HG03354 (cell line): ENCODE data around the gene YPEL5.

ENCODE experiments used
- ATAC-seq: cut with Tn5 transposase; IDR thresholded peaks from one replicate; pipeline ENCODE4 v1.9.1; 2021; ENCODE audit warnings: mild to moderate bottlenecking; ENCODE audit not compliant: unreplicated experiment, poor library complexity, severe bottlenecking

YPEL5 gene

DNA sequence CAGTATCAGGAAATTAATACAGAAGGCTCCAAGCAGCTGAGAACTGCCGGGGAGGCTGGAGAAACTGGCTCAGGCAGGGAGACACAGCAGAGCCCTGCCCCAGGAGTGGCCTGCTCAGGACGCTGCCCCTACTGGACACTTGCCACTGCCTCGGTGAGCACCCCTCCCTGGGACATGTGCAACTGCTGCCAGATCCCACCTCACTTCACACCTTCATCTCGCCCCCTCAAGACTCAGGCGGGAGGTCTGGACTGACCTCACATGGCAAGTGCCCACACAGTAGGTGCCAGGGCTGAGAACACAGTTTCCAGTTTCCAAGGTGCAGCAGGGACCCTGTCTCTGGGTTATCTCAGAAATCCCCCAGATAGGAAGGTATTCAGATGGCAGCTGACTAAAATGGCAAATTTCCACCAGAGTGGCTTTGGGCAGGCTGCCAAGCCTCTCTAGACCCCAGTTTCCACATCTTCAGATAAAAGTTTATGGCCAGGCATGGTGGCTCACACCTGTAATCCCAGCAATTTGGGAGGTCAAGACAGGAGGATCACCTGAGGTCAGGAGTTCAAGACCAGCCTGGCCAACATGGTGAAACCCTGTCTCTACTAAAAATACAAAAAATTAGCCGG lies 50.9 kb downstream of the YPEL5 start:
- no peak for ATAC-seq

DNA sequence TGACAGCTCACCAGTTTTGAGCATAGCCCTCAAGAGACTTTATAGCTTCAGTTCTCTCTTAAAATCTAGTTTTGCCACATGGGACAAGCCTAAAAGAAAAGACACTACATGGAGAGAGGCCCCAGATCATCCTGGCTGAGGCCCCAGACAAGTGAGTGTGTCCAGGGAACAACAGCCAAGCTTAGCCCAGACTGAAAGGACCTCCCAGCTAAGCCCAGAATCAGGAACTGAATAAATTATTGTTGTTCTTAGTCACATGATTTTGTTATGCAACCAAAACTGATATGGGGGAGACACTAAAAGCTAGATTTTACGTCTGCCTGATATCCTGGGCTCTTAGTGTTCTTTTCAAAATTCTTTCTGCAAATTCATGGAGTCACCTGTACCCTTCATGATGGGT lies 55.2 kb downstream of the YPEL5 start:
- no peak for ATAC-seq

DNA sequence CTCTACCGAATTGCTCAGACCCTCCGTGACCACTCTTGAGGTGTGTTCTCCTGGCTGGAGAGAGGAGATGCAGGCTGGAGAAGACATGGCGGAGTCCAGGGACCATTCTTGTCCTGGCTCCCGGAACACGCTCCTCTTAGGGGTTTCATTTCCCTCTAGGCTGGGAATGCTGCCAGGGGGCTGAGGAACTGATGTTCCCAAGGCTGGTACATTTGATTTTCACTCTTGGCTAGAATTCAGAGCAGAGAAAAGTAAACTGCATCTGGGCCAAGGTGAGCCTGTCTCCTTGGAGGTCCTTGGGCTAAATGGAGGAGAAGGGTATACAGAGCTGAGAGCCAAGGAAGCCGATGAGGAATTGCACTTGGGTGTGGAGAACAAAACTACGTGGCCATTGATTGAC lies 56.3 kb downstream of the YPEL5 start:
- no peak for ATAC-seq

DNA sequence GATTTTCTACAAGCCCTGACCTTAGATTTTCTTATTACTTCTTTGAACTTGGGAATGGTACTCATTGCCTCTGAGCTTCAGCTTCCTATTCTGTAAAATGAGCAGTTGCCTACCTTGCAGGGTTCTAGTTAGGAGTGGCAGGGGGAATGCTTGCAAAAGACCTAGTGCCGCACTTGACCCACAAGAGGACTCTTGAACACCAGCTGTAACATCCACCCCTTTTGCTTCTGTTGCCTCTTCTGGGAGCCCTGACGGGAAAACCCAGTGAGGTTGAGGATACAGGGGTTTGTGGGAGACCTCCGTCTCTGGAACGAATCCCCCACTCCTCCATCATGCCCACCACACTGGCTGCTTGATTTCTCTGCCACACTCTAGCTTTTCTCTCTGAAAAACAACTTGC lies 57.5 kb downstream of the YPEL5 start:
- ATAC-seq: no peak

DNA sequence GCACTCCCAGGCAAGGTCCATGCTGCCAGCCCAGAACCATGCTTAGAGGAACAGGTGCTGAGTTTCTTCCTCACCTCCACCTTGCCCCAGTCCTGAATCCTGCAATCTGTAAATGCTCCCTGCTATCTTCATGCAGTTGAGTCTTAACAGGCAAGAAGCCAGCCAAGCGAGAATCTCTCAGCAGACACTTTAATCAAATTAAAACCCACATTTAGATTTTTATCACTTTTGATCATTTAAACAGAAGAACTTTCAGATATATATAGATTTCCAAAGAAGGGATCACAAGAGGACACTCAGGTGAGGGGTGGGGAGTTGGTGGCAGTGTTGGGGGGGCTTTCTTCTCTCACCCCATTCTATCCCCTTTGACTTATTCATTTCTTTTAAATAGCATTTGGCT lies 58.6 kb downstream of the YPEL5 start:
- no peak for ATAC-seq

DNA sequence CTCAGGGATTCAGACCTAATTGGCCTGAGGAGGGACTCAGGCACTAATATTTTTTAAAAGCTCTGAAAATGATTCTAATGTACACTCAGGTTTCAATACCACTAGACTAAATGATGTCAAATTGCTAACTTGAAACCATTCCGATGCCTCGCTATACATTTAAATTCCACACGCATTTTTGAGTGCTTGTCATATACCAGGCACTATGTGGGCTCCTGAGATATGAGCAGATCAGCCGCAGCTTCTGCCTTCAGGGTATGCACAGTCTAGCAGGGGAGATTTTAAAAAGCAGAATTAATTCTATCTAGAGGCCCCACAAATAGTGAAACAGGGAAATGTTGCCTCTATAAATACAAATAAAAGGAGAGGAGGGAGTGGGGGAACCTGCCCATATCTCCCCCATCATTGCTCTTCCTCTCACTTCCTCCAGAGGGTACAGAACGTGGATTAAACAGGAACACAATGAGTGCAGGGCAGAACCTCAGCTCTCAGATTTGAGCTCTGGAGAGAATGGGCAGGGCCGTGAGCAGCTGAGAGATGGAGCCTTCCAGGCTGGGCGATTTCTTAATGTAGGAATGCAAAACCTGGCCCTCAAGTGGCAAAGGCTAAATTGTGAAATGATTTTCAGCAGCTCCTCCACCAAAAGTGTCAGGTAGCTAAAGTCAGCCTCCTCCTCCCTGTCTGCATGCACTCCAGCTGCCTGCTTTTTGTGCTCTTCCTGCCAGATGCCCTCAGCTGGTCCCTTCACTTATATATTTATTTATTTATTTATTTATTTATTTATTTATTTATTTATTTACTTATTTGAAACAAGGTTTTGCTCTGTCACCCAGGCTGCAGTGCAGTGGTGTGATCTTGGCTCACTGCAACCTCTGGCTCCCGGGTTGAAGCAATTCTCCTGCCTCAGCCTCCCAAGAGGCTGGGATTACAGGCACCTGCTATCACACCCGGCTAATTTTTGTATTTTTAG lies 59.9 kb downstream of the YPEL5 start:
- ATAC-seq: no peak

DNA sequence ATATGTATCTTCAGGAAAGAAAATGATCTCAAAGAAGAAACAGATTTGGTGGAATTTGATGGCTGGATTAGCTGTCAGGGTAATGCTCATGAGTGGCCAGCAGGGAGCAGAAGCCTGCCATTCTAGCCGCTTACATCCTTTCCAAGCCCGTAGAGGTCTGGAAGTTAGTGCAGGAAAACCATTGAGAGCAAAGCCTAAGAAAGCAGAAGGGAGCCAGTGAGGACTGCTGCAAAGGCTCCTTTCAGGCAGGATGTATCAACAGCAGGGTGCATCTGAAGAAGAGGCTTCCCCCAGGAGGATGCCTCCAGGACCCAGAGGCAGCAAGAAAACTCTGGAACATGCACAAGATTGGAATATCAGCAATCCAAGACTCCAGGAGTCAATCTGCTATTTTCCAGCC lies 61.6 kb downstream of the YPEL5 start:
- ATAC-seq: no peak

DNA sequence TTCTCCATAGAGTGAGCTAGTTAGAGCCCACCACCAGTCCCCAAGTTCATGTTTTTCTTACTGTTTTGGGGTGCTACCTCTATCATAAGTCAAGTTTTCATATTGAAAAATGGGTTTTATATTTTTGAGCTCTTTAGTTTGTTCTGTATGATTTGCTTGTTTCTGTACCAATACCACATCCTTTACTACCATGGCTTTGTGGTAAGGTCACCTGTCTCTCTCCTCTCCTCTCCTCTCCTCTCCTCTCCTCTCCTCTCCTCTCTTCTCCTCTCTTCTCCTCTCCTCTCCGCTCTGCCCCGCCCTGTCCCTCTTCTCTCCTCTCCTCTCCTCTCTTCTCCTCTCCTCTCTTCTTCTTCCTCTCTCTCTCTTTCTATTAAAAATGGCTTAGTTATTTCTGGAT lies 62.4 kb downstream of the YPEL5 start:
- ATAC-seq: no peak
